ENCODE data around the gene NCCRP1.

NCCRP1 gene

GRCh38 chr19:39179754-39180153, 17.0 kb upstream of the NCCRP1 start:
- no peak overlapping the region for H2AK5ac ChIP-seq (ENCODE audit: low read length)
- H3K9me3 ChIP-seq (ENCODE audit: insufficient read depth, low read depth, low read length), result peaks cover 2% of the 10 kb centered on the region
- H3K9ac ChIP-seq (ENCODE audit: low read length), result no peak overlapping the region
- no peak overlapping the region for H4K8ac ChIP-seq (ENCODE audit: low read depth, low read length)
- no peak for DNase-seq
- H2AFZ ChIP-seq (ENCODE audit: insufficient read depth, low read length, poor library complexity), result no peak overlapping the region
- no peak overlapping the region for H3K27ac ChIP-seq (ENCODE audit: low read depth, low read length)
- H3K4me1 ChIP-seq (ENCODE audit: control insufficient read depth in 1 of 2, insufficient read depth in 2 of 2, low read length in 2 of 2), result peaks cover 0 to 3% of the 10 kb centered on the region in 2 experiments
- H3K27me3 ChIP-seq (ENCODE audit: insufficient read depth, low read length), result no peaks in the 10 kb centered on the region
- no CpG with 5 or more reads among the region's 10 CpGs for WGBS (ENCODE audit: extremely low coverage, insufficient coverage, insufficient read length)
- no peak overlapping the region for H4K91ac ChIP-seq (ENCODE audit: low read depth, low read length)
- H3K14ac ChIP-seq (ENCODE audit: low read length), result no peak overlapping the region
- H3K79me2 ChIP-seq (ENCODE audit: control insufficient read depth, insufficient read depth, low read length, poor library complexity), result no peaks in the 10 kb centered on the region
- no peak overlapping the region for H3K23ac ChIP-seq (ENCODE audit: low read length)
- H2BK5ac ChIP-seq (ENCODE audit: low read depth, low read length, poor library complexity), result no peak overlapping the region
- H3K18ac ChIP-seq (ENCODE audit: low read length), result no peak overlapping the region
- H2BK120ac ChIP-seq (ENCODE audit: insufficient read depth, low read length, poor library complexity), result no peak overlapping the region
- H4K12ac ChIP-seq (ENCODE audit: low read depth, low read length), result no peak overlapping the region
- peaks cover 63 to 64% of the 10 kb centered on the region in 2 experiments for H3K36me3 ChIP-seq (ENCODE audit: control insufficient read depth in 1 of 2, insufficient read depth in 2 of 2, low read length in 2 of 2)
- no peak overlapping the region for H3K4me2 ChIP-seq (ENCODE audit: low read length)
- no peak overlapping the region for H2BK12ac ChIP-seq (ENCODE audit: low read length)
- no peaks in the 10 kb centered on the region for H3K79me1 ChIP-seq (ENCODE audit: low read length)
- H3K4me3 ChIP-seq (ENCODE audit: low read depth, low read length), result no peak overlapping the region
- no peak overlapping the region for H3K4ac ChIP-seq (ENCODE audit: low read depth, low read length)

GRCh38 chr19:39180749-39181148, 16.0 kb upstream of the NCCRP1 start:
- Histone ChIP-seq H2AFZ (ENCODE audit: insufficient read depth, low read length, poor library complexity) (no peak overlapping the region), H4K8ac (ENCODE audit: low read depth, low read length) (no peak overlapping the region), H3K14ac (ENCODE audit: low read length) (no peak overlapping the region), H3K79me1 (ENCODE audit: low read length) (no peaks in the 10 kb centered on the region), H3K79me2 (ENCODE audit: control insufficient read depth, insufficient read depth, low read length, poor library complexity) (no peaks in the 10 kb centered on the region), H2BK12ac (ENCODE audit: low read length) (no peak overlapping the region), H3K9me3 (ENCODE audit: insufficient read depth, low read depth, low read length) (peaks cover 2% of the 10 kb centered on the region), H2BK120ac (ENCODE audit: insufficient read depth, low read length, poor library complexity) (no peak overlapping the region), H3K4me2 (ENCODE audit: low read length) (no peak overlapping the region), H2BK5ac (ENCODE audit: low read depth, low read length, poor library complexity) (no peak overlapping the region), H3K4me3 (ENCODE audit: low read depth, low read length) (no peak overlapping the region), H3K9ac (ENCODE audit: low read length) (no peak overlapping the region), H3K4ac (ENCODE audit: low read depth, low read length) (no peak overlapping the region), H4K12ac (ENCODE audit: low read depth, low read length) (no peak overlapping the region), H3K18ac (ENCODE audit: low read length) (no peak overlapping the region), H3K27me3 (ENCODE audit: insufficient read depth, low read length) (no peaks in the 10 kb centered on the region), H3K23ac (ENCODE audit: low read length) (no peak overlapping the region), H3K4me1 (ENCODE audit: control insufficient read depth in 1 of 2, insufficient read depth in 2 of 2, low read length in 2 of 2) (peaks cover 0 to 3% of the 10 kb centered on the region in 2 experiments), H2AK5ac (ENCODE audit: low read length) (no peak overlapping the region), H4K91ac (ENCODE audit: low read depth, low read length) (no peak overlapping the region), H3K27ac (ENCODE audit: low read depth, low read length) (no peak overlapping the region), H3K36me3 (ENCODE audit: control insufficient read depth in 1 of 2, insufficient read depth in 2 of 2, low read length in 2 of 2) (peaks cover 54% of the 10 kb centered on the region in 2 experiments)
- DNase-seq, result peak in 1 of 2 donors; percentile 29
- no CpG with 5 or more reads among the region's 9 CpGs for WGBS (ENCODE audit: extremely low coverage, insufficient coverage, insufficient read length)

- Histone ChIP-seq H3K9me3 (ENCODE audit: insufficient read depth, low read depth, low read length) (peaks cover 2% of the 10 kb centered on the region), H3K4me1 (ENCODE audit: control insufficient read depth in 1 of 2, insufficient read depth in 2 of 2, low read length in 2 of 2) (no peaks in the 10 kb centered on the region), H4K12ac (ENCODE audit: low read depth, low read length) (no peak overlapping the region), H2BK12ac (ENCODE audit: low read length) (no peak overlapping the region), H3K23ac (ENCODE audit: low read length) (no peak overlapping the region), H2BK5ac (ENCODE audit: low read depth, low read length, poor library complexity) (no peak overlapping the region), H2AK5ac (ENCODE audit: low read length) (no peak overlapping the region), H3K4me2 (ENCODE audit: low read length) (no peak overlapping the region), H3K4me3 (ENCODE audit: low read depth, low read length) (no peak overlapping the region), H3K14ac (ENCODE audit: low read length) (no peak overlapping the region), H4K91ac (ENCODE audit: low read depth, low read length) (no peak overlapping the region), H2AFZ (ENCODE audit: insufficient read depth, low read length, poor library complexity) (no peak overlapping the region), H4K8ac (ENCODE audit: low read depth, low read length) (no peak overlapping the region), H3K27ac (ENCODE audit: low read depth, low read length) (no peak overlapping the region), H3K9ac (ENCODE audit: low read length) (no peak overlapping the region), H3K79me1 (ENCODE audit: low read length) (no peaks in the 10 kb centered on the region), H3K79me2 (ENCODE audit: control insufficient read depth, insufficient read depth, low read length, poor library complexity) (no peaks in the 10 kb centered on the region), H3K4ac (ENCODE audit: low read depth, low read length) (no peak overlapping the region), H3K36me3 (ENCODE audit: control insufficient read depth in 1 of 2, insufficient read depth in 2 of 2, low read length in 2 of 2) (peaks cover 45% of the 10 kb centered on the region in 2 experiments), H2BK120ac (ENCODE audit: insufficient read depth, low read length, poor library complexity) (no peak overlapping the region), H3K18ac (ENCODE audit: low read length) (no peak overlapping the region), H3K27me3 (ENCODE audit: insufficient read depth, low read length) (no peaks in the 10 kb centered on the region)
- WGBS (ENCODE audit: extremely low coverage, insufficient coverage, insufficient read length), result no CpG with 5 or more reads among the region's 21 CpGs
- no peak for DNase-seq
Measured at GRCh38 chr19:39181500-39182173, 15.1 kb upstream of the NCCRP1 start.

- no CpG with 5 or more reads among the region's 4 CpGs for WGBS (ENCODE audit: extremely low coverage, insufficient coverage, insufficient read length)
- no peak overlapping the region for H4K8ac ChIP-seq (ENCODE audit: low read depth, low read length)
- no peak overlapping the region for H2BK5ac ChIP-seq (ENCODE audit: low read depth, low read length, poor library complexity)
- H3K79me2 ChIP-seq (ENCODE audit: control insufficient read depth, insufficient read depth, low read length, poor library complexity), result no peaks in the 10 kb centered on the region
- no peak overlapping the region for H3K4me2 ChIP-seq (ENCODE audit: low read length)
- H3K27me3 ChIP-seq (ENCODE audit: insufficient read depth, low read length), result no peaks in the 10 kb centered on the region
- H3K9ac ChIP-seq (ENCODE audit: low read length), result no peak overlapping the region
- H2AFZ ChIP-seq (ENCODE audit: insufficient read depth, low read length, poor library complexity), result no peak overlapping the region
- H2BK12ac ChIP-seq (ENCODE audit: low read length), result no peak overlapping the region
- DNase-seq, result peak; percentile 60 to 69
- H3K18ac ChIP-seq (ENCODE audit: low read length), result no peak overlapping the region
- H2BK120ac ChIP-seq (ENCODE audit: insufficient read depth, low read length, poor library complexity), result no peak overlapping the region
- no peak overlapping the region for H3K27ac ChIP-seq (ENCODE audit: low read depth, low read length)
- H4K91ac ChIP-seq (ENCODE audit: low read depth, low read length), result no peak overlapping the region
- peaks cover 2% of the 10 kb centered on the region for H3K9me3 ChIP-seq (ENCODE audit: insufficient read depth, low read depth, low read length)
- peaks cover 40 to 41% of the 10 kb centered on the region in 2 experiments for H3K36me3 ChIP-seq (ENCODE audit: control insufficient read depth in 1 of 2, insufficient read depth in 2 of 2, low read length in 2 of 2)
- H3K4me1 ChIP-seq (ENCODE audit: control insufficient read depth in 1 of 2, insufficient read depth in 2 of 2, low read length in 2 of 2), result no peaks in the 10 kb centered on the region
- no peaks in the 10 kb centered on the region for H3K79me1 ChIP-seq (ENCODE audit: low read length)
- no peak overlapping the region for H4K12ac ChIP-seq (ENCODE audit: low read depth, low read length)
- no peak overlapping the region for H3K23ac ChIP-seq (ENCODE audit: low read length)
- no peak overlapping the region for H2AK5ac ChIP-seq (ENCODE audit: low read length)
- no peak overlapping the region for H3K4ac ChIP-seq (ENCODE audit: low read depth, low read length)
- no peak overlapping the region for H3K14ac ChIP-seq (ENCODE audit: low read length)
- no peak overlapping the region for H3K4me3 ChIP-seq (ENCODE audit: low read depth, low read length)
Measured at GRCh38 chr19:39182174-39182505, 14.6 kb upstream of the NCCRP1 start.
